ENCODE measurements around the gene CLIC3.

Gene CLIC3

DNA sequence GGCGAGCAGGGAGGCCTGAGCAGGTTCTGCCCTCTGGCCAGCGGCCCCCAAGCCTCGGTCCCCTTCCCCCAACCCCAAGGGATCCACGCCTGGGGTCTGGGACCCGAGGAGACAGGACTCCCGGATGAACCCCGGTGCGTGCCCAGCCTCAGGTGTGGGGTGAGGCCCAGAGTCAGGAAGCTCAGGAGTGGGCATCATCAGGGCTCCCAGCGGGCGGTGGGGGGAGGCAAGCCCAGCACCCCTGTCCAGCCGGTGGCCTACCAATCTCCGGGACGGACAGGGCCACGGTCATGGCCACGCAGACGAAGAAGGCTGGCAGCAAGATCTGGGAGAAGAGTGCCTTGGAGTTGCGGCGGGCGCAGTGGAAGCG, 17.2 kb upstream of the CLIC3 start:
- Histone ChIP-seq H3K9me3 (ENCODE audit: low read length) (no peaks in the 10 kb centered on the region), H4K20me1 (ENCODE audit: insufficient read depth, low read length) (no peaks in the 10 kb centered on the region)
- TF ChIP-seq, protein P1, sequence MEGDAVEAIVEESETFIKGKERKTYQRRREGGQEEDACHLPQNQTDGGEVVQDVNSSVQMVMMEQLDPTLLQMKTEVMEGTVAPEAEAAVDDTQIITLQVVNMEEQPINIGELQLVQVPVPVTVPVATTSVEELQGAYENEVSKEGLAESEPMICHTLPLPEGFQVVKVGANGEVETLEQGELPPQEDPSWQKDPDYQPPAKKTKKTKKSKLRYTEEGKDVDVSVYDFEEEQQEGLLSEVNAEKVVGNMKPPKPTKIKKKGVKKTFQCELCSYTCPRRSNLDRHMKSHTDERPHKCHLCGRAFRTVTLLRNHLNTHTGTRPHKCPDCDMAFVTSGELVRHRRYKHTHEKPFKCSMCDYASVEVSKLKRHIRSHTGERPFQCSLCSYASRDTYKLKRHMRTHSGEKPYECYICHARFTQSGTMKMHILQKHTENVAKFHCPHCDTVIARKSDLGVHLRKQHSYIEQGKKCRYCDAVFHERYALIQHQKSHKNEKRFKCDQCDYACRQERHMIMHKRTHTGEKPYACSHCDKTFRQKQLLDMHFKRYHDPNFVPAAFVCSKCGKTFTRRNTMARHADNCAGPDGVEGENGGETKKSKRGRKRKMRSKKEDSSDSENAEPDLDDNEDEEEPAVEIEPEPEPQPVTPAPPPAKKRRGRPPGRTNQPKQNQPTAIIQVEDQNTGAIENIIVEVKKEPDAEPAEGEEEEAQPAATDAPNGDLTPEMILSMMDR (IDR thresholded peaks at IDR 0.05; ENCODE audit: low read length): no peak

DNA sequence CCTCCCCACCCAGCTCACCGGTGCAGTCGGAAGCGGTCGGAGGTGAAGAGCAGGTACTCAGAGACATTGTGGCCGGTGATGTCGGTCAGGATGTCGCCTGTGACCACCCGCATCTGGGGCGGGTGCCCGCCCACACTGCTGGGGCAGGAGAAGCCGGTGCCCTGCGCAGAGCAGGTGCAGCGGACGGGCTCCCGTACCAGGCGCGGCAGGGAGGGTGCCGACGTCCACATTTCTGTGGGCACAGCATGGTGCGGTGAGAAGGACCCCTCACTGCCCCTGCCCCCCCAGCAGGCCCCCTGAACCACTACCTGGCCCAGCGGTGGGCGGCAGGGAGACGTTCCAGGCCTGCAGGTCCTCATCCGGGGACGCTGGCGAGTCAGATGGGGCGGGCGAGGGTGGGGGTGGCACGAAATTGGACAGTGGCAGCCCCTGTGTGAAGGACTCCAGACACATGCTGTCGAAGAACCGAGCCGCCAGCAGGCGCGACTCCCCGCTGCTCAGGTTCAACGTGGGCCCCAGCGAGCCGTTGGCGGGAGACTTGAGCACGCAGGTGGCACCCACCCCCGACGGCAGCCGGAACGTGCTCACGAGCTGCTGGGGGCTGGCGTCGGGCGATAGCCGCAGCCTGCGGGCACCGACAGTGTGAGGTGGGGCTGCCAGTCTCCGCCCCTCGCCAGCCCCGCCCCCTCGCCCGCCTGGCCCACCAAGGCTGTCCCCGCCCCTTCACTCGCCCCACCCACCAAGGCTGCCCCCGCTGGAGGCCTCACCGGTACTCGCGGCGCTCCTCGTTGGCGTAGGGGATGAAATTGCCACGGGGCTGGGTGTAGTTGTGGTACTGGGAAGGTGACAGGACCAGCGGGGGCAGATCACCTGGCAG, 16.6 kb upstream of the CLIC3 start:
- H2AFZ ChIP-seq (ENCODE audit: low read length): no peak overlapping the region
- H3K36me3 ChIP-seq (ENCODE audit: insufficient read depth, low read length): no peaks in the 10 kb centered on the region
- TF ChIP-seq EZH2 (IDR thresholded peaks at IDR 0.05; ENCODE audit: borderline replicate concordance, low read length): no peak
- TF ChIP-seq, protein P1 (IDR thresholded peaks at IDR 0.05; ENCODE audit: low read length): no peak
- H3K4me1 ChIP-seq (ENCODE audit: insufficient read depth, low read length, severe bottlenecking): no peaks in the 10 kb centered on the region
- no peaks in the 10 kb centered on the region for H3K9me3 ChIP-seq (ENCODE audit: low read length)
- no peaks in the 10 kb centered on the region for H3K79me2 ChIP-seq (ENCODE audit: insufficient read depth, low read length)
- no peaks in the 10 kb centered on the region for H4K20me1 ChIP-seq (ENCODE audit: insufficient read depth, low read length)
- H3F3A ChIP-seq (ENCODE audit: insufficient read depth, low read length): no peaks in the 10 kb centered on the region
- peaks cover 3% of the 10 kb centered on the region; the same call in 1 of the 2 replicates for H3K27me3 ChIP-seq (ENCODE audit: insufficient read depth, low read length)
- H3K4me2 ChIP-seq (ENCODE audit: low read length): no peak overlapping the region
- H3K9me2 ChIP-seq (ENCODE audit: low read depth, low read length): no peaks in the 10 kb centered on the region
- H3K9ac ChIP-seq (ENCODE audit: low read length): no peak overlapping the region
- H3K4me3 ChIP-seq (ENCODE audit: low read depth, low read length, poor library complexity, severe bottlenecking): no peak overlapping the region
- H3K27ac ChIP-seq (ENCODE audit: low read depth, low read length, poor library complexity, severe bottlenecking): no peak overlapping the region

More for the DNA sequence above, 17.2 kb upstream of the CLIC3 start:
- H3K9me2 ChIP-seq (ENCODE audit: low read depth, low read length): no peaks in the 10 kb centered on the region
- H3K9ac ChIP-seq (ENCODE audit: low read length): no peak overlapping the region
- no peak overlapping the region for H3K27ac ChIP-seq (ENCODE audit: low read depth, low read length, poor library complexity, severe bottlenecking)
- peaks cover 3% of the 10 kb centered on the region; the same call in 1 of the 2 replicates for H3K27me3 ChIP-seq (ENCODE audit: insufficient read depth, low read length)
- no peaks in the 10 kb centered on the region for H3K79me2 ChIP-seq (ENCODE audit: insufficient read depth, low read length)
- no peaks in the 10 kb centered on the region for H3K4me1 ChIP-seq (ENCODE audit: insufficient read depth, low read length, severe bottlenecking)
- H3F3A ChIP-seq (ENCODE audit: insufficient read depth, low read length): no peaks in the 10 kb centered on the region
- H3K36me3 ChIP-seq (ENCODE audit: insufficient read depth, low read length): no peaks in the 10 kb centered on the region
- no peak overlapping the region for H3K4me2 ChIP-seq (ENCODE audit: low read length)
- no peak overlapping the region for H2AFZ ChIP-seq (ENCODE audit: low read length)
- H3K4me3 ChIP-seq (ENCODE audit: low read depth, low read length, poor library complexity, severe bottlenecking): no peak overlapping the region

DNA sequence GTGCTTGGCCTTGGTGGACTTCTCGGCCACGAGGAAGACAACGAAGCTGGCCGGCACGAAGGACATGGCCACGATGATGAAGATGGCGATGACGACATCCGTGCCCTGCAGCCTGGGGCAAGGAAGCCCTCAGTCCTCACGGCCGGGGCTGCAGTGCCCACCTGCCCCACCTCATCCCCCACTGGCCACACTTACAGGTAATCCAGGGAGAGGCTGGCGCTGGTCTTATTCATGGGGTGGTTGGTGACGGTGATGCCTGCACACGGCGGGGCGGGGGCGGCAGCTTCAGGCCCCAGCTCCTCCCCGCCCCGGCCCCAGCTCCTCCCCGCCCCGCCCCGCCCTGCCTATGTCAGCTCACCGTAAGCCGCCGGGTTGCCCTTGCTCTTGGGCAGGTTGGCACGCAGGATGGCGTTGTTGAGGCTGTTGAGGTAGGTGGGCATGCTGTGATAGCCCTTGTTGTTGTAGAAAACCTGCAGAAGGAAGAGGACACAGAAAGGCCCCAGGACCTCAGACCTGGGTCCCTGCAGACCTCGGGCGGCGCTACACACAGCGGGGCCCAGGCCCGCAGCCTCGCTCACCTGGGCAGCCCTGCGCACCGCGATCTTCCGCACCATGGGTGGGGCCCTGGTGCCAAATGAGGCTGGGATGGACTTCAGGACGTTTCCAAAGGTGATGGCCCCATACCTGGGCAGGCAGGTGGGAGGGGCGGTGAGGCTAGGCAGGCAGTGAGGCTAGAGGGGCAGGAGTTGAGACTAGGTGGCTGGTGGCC, 15.7 kb upstream of the CLIC3 start:
- Histone ChIP-seq H2AFZ (ENCODE audit: low read length) (no peak overlapping the region), H3K4me1 (ENCODE audit: insufficient read depth, low read length, severe bottlenecking) (no peaks in the 10 kb centered on the region), H3K4me2 (ENCODE audit: low read length) (no peak overlapping the region), H3K9ac (ENCODE audit: low read length) (no peak overlapping the region), H3K27me3 (ENCODE audit: insufficient read depth, low read length) (peaks cover 3% of the 10 kb centered on the region; the same call in 1 of the 2 replicates), H3K4me3 (ENCODE audit: low read depth, low read length, poor library complexity, severe bottlenecking) (no peak overlapping the region), H3K79me2 (ENCODE audit: insufficient read depth, low read length) (no peaks in the 10 kb centered on the region), H3K36me3 (ENCODE audit: insufficient read depth, low read length) (no peaks in the 10 kb centered on the region), H3K9me3 (ENCODE audit: low read length) (no peaks in the 10 kb centered on the region), H3K9me2 (ENCODE audit: low read depth, low read length) (no peaks in the 10 kb centered on the region), H3F3A (ENCODE audit: insufficient read depth, low read length) (no peaks in the 10 kb centered on the region), H4K20me1 (ENCODE audit: insufficient read depth, low read length) (no peaks in the 10 kb centered on the region), H3K27ac (ENCODE audit: low read depth, low read length, poor library complexity, severe bottlenecking) (no peak overlapping the region)
- TF ChIP-seq, protein P1 (IDR thresholded peaks at IDR 0.05; ENCODE audit: low read length): no peak
- TF ChIP-seq EZH2 (IDR thresholded peaks at IDR 0.05; ENCODE audit: borderline replicate concordance, low read length): no peak
